ENCODE results near the gene DOCK11.

DNA sequence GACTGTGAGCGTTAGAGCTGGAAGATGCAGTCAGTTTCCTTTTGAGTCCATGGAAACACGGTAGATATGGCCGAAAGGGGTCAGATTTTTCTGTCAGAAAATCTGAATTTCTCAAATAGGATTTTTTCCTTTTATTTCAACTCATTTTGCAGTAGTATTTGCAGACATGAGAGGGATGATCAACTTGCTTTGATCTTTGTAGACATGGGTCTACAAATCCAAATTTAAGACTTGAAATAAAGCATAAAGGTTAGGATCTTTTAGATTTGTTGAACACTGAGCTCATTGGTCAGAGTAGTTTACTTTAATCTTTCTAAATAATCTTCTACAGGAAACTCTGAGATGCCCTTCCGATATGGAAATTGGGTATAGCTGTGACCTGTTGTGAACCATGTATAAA is 44.7 kb downstream of the DOCK11 start:
- TF ChIP-seq, protein P1, sequence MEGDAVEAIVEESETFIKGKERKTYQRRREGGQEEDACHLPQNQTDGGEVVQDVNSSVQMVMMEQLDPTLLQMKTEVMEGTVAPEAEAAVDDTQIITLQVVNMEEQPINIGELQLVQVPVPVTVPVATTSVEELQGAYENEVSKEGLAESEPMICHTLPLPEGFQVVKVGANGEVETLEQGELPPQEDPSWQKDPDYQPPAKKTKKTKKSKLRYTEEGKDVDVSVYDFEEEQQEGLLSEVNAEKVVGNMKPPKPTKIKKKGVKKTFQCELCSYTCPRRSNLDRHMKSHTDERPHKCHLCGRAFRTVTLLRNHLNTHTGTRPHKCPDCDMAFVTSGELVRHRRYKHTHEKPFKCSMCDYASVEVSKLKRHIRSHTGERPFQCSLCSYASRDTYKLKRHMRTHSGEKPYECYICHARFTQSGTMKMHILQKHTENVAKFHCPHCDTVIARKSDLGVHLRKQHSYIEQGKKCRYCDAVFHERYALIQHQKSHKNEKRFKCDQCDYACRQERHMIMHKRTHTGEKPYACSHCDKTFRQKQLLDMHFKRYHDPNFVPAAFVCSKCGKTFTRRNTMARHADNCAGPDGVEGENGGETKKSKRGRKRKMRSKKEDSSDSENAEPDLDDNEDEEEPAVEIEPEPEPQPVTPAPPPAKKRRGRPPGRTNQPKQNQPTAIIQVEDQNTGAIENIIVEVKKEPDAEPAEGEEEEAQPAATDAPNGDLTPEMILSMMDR (conservative IDR thresholded peaks at IDR 0.05; ENCODE audit: low read depth, low read length) = no peak
- TF ChIP-seq EZH2phosphoT487 (IDR thresholded peaks at IDR 0.05; ENCODE audit: borderline replicate concordance, low read length) = no peak
- no peak for TF ChIP-seq EZH2 (IDR thresholded peaks at IDR 0.05; ENCODE audit: low read length, unreplicated experiment)
